HEK293T (cell line): ENCODE measurements around the gene PPP2R5E.

Source experiments
- ARNT ChIP-seq: fragments of 450-650 bp; IDR thresholded peaks from 2 replicates; pipeline ENCODE4 v1.6.1; 2017; ENCODE audit warnings: mild to moderate bottlenecking
- CTBP1 ChIP-seq: fragments of 450-650 bp; IDR thresholded peaks from 2 replicates; pipeline ENCODE4 v1.6.1; 2016; ENCODE audit warnings: borderline replicate concordance
- FOXM1 ChIP-seq: fragments of 450-650 bp; IDR thresholded peaks from 2 replicates; pipeline ENCODE4 v1.6.1; 2017; ENCODE audit warnings: mild to moderate bottlenecking, borderline replicate concordance
- SP1 ChIP-seq: fragments of 450-650 bp; IDR thresholded peaks from 2 replicates; pipeline ENCODE4 v1.6.1; 2017

- no peak for TF ChIP-seq SP1
- no peak for TF ChIP-seq CTBP1
- no peak for TF ChIP-seq ARNT
- TF ChIP-seq FOXM1: no peak
Measured at GRCh38 chr14:63555572-63555971, 12.4 kb upstream of the PPP2R5E start.
